Measurements from ENCODE around the gene TXNRD2. TPM values are rescaled to one million over a fixed set of nuclear protein-coding genes. Genes with fewer than 3 reads are reported as not detected.

The TXNRD2 gene
- total and polyA plus RNA-seq, 2 experiments from 2014 or later: 11.2 to 12.4 TPM

DNA sequence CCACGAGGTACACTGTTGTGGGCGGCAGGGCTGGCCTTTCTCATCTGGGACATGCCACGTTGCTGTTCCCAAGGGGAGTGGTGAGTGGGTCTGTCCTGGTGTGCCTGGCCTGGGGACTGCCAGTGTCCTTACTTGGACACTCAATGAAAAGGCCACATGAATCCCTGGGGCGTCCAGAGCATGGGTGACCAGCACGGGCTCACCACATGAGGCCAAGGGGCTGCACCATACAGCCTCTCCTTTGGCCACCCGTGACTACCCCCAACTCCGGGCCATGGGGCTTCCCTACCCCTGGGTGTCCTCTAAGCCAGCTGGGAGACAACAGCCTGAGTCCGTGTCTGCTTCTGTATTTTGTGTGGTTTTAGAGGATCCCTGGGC is 20.2 kb upstream of the TXNRD2 start:
- H2AFZ ChIP-seq: no peak overlapping the region
- peaks cover 30% of the 10 kb centered on the region for H3K4me1 Mint-ChIP-seq
- H3F3A ChIP-seq (replicated peaks; ENCODE audit: low read depth): peaks cover 5% of the 10 kb centered on the region; the same call in 1 of the 2 replicates
- H4K20me1 ChIP-seq (replicated peaks; ENCODE audit: insufficient read depth): no peaks in the 10 kb centered on the region; the same call in 1 of the 2 replicates
- H3K4me2 ChIP-seq: no peak overlapping the region
- no peaks in the 10 kb centered on the region; the same call in 2 of the 3 replicates for H3K9me3 Mint-ChIP-seq
- H3K4me3 ChIP-seq: no peak overlapping the region
- DNase-seq (ENCODE audit: low spot score) (no peak), ATAC-seq (no peak)
- no peaks in the 10 kb centered on the region for H3K27me3 ChIP-seq (ENCODE audit: insufficient read depth)
- H3K27ac Mint-ChIP-seq: no peak overlapping the region
- H3K36me3 Mint-ChIP-seq (ENCODE audit: low read depth): no peaks in the 10 kb centered on the region
- no peaks in the 10 kb centered on the region for H3K36me3 ChIP-seq (ENCODE audit: insufficient read depth)
- H3K27ac ChIP-seq (ENCODE audit: low read depth): no peak overlapping the region
- peaks cover 14% of the 10 kb centered on the region for H3K4me1 ChIP-seq (ENCODE audit: insufficient read depth)
- H3K27me3 Mint-ChIP-seq (ENCODE audit: insufficient read depth, low read depth, poor library complexity): peaks cover 8% of the 10 kb centered on the region
- no peaks in the 10 kb centered on the region for H3K79me2 ChIP-seq (replicated peaks; ENCODE audit: insufficient read depth)
- no peaks in the 10 kb centered on the region for H3K9me2 ChIP-seq (ENCODE audit: insufficient read depth)
- no peak overlapping the region for H3K4me3 Mint-ChIP-seq
- no peak for TF ChIP-seq CREB1 (CRISPR knock-in tag; IDR thresholded peaks at IDR 0.05; ENCODE audit: low read depth)
- no peak for TF ChIP-seq ZNF331 (CRISPR knock-in tag; IDR thresholded peaks at IDR 0.05; ENCODE audit: low read depth)
- TF ChIP-seq, protein P1, sequence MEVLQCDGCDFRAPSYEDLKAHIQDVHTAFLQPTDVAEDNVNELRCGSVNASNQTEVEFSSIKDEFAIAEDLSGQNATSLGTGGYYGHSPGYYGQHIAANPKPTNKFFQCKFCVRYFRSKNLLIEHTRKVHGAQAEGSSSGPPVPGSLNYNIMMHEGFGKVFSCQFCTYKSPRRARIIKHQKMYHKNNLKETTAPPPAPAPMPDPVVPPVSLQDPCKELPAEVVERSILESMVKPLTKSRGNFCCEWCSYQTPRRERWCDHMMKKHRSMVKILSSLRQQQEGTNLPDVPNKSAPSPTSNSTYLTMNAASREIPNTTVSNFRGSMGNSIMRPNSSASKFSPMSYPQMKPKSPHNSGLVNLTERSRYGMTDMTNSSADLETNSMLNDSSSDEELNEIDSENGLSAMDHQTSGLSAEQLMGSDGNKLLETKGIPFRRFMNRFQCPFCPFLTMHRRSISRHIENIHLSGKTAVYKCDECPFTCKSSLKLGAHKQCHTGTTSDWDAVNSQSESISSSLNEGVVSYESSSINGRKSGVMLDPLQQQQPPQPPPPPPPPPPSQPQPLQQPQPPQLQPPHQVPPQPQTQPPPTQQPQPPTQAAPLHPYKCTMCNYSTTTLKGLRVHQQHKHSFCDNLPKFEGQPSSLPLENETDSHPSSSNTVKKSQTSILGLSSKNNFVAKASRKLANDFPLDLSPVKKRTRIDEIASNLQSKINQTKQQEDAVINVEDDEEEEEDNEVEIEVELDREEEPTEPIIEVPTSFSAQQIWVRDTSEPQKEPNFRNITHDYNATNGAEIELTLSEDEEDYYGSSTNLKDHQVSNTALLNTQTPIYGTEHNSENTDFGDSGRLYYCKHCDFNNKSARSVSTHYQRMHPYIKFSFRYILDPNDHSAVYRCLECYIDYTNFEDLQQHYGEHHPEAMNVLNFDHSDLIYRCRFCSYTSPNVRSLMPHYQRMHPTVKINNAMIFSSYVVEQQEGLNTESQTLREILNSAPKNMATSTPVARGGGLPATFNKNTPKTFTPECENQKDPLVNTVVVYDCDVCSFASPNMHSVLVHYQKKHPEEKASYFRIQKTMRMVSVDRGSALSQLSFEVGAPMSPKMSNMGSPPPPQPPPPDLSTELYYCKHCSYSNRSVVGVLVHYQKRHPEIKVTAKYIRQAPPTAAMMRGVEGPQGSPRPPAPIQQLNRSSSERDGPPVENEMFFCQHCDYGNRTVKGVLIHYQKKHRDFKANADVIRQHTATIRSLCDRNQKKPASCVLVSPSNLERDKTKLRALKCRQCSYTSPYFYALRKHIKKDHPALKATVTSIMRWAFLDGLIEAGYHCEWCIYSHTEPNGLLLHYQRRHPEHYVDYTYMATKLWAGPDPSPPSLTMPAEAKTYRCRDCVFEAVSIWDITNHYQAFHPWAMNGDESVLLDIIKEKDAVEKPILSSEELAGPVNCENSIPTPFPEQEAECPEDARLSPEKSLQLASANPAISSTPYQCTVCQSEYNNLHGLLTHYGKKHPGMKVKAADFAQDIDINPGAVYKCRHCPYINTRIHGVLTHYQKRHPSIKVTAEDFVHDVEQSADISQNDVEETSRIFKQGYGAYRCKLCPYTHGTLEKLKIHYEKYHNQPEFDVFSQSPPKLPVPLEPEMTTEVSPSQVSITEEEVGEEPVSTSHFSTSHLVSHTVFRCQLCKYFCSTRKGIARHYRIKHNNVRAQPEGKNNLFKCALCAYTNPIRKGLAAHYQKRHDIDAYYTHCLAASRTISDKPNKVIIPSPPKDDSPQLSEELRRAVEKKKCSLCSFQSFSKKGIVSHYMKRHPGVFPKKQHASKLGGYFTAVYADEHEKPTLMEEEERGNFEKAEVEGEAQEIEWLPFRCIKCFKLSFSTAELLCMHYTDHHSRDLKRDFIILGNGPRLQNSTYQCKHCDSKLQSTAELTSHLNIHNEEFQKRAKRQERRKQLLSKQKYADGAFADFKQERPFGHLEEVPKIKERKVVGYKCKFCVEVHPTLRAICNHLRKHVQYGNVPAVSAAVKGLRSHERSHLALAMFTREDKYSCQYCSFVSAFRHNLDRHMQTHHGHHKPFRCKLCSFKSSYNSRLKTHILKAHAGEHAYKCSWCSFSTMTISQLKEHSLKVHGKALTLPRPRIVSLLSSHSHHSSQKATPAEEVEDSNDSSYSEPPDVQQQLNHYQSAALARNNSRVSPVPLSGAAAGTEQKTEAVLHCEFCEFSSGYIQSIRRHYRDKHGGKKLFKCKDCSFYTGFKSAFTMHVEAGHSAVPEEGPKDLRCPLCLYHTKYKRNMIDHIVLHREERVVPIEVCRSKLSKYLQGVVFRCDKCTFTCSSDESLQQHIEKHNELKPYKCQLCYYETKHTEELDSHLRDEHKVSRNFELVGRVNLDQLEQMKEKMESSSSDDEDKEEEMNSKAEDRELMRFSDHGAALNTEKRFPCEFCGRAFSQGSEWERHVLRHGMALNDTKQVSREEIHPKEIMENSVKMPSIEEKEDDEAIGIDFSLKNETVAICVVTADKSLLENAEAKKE (CRISPR knock-in tag; IDR thresholded peaks at IDR 0.05): no peak
- TF ChIP-seq EZH2 (IDR thresholded peaks at IDR 0.05; ENCODE audit: low read depth, unreplicated experiment): no peak
- no peak for TF ChIP-seq JUNB (IDR thresholded peaks at IDR 0.05; ENCODE audit: unreplicated experiment)
- TF ChIP-seq POLR2AphosphoS5 (IDR thresholded peaks at IDR 0.05; ENCODE audit: low read depth): no peak
- TF ChIP-seq, protein P2, sequence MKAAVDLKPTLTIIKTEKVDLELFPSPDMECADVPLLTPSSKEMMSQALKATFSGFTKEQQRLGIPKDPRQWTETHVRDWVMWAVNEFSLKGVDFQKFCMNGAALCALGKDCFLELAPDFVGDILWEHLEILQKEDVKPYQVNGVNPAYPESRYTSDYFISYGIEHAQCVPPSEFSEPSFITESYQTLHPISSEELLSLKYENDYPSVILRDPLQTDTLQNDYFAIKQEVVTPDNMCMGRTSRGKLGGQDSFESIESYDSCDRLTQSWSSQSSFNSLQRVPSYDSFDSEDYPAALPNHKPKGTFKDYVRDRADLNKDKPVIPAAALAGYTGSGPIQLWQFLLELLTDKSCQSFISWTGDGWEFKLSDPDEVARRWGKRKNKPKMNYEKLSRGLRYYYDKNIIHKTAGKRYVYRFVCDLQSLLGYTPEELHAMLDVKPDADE (IDR thresholded peaks at IDR 0.05): no peak
- TF ChIP-seq NANOG (IDR thresholded peaks at IDR 0.05; ENCODE audit: borderline replicate concordance): no peak
